NCI-H748 treated with DMSO at 0.1 percent for 48 hours (cell line): ENCODE measurements around the gene PTPRE.

Source experiments
- DNase-seq: peaks from one replicate; lab custom pipeline; 2025; lab: John Stamatoyannopoulos, UW

Gene PTPRE

GRCh38 chr10:128096486-128097199 lies 189.7 kb downstream of the PTPRE start:
- no peak for DNase-seq

- DNase-seq: no peak
Measured at GRCh38 chr10:128097783-128098182, 190.9 kb downstream of the PTPRE start.

- DNase-seq: no peak
Measured at GRCh38 chr10:128098631-128099030, 191.7 kb downstream of the PTPRE start.

- DNase-seq: no peak
Measured at GRCh38 chr10:128099901-128100300, 193.0 kb downstream of the PTPRE start.

- DNase-seq: no peak
Measured at GRCh38 chr10:128101901-128102300, 195.0 kb downstream of the PTPRE start.

GRCh38 chr10:128102480-128103228 lies 195.8 kb downstream of the PTPRE start:
- DNase-seq: no peak

- DNase-seq: no peak
Measured at GRCh38 chr10:128103229-128103714, 196.4 kb downstream of the PTPRE start.

- DNase-seq: no peak
Measured at GRCh38 chr10:128105383-128105782, 198.5 kb downstream of the PTPRE start.

- DNase-seq: no peak
Measured at GRCh38 chr10:128109707-128110106, 202.8 kb downstream of the PTPRE start.

- DNase-seq: no peak
Measured at GRCh38 chr10:128110339-128110738, 203.4 kb downstream of the PTPRE start.

- no peak for DNase-seq
Measured at GRCh38 chr10:128111696-128112095, 204.8 kb downstream of the PTPRE start.

- DNase-seq: no peak
Measured at GRCh38 chr10:128113026-128113425, 206.1 kb downstream of the PTPRE start.

- no peak for DNase-seq
Measured at GRCh38 chr10:128114901-128115300, 208.0 kb downstream of the PTPRE start.

GRCh38 chr10:128115356-128115755 lies 208.5 kb downstream of the PTPRE start:
- DNase-seq: no peak

GRCh38 chr10:128116187-128116586 lies 209.3 kb downstream of the PTPRE start:
- no peak for DNase-seq

GRCh38 chr10:128116851-128117615 lies 210.1 kb downstream of the PTPRE start:
- no peak for DNase-seq

GRCh38 chr10:128121750-128122412 lies 215.0 kb downstream of the PTPRE start:
- no peak for DNase-seq

GRCh38 chr10:128122931-128123330 lies 216.0 kb downstream of the PTPRE start:
- DNase-seq: no peak

- DNase-seq: no peak
Measured at GRCh38 chr10:128123846-128124245, 216.9 kb downstream of the PTPRE start.

- DNase-seq: no peak
Measured at GRCh38 chr10:128124813-128125403, 218.0 kb downstream of the PTPRE start.

- no peak for DNase-seq
Measured at GRCh38 chr10:128125416-128125943, 218.6 kb downstream of the PTPRE start.
